MM.1S (cell line): ENCODE results near the gene ZNF775.

Source experiments
- CTCF ChIP-seq: fragments of 300-600 bp; sonication (generic); IDR thresholded peaks from 2 replicates; pipeline ENCODE4 v1.5.1; 2016; ENCODE audit warnings: antibody characterized with exemption, low read length, mixed read lengths
- EZH2 ChIP-seq: fragments of 300-600 bp; sonication (generic); optimal IDR thresholded peaks from 2 replicates; pipeline ENCODE3; 2017; ENCODE audit warnings: low read depth, mild to moderate bottlenecking, antibody characterized with exemption, low read length, mixed read lengths
- EZH2phosphoT487 ChIP-seq: fragments of 300-600 bp; sonication (generic); IDR thresholded peaks from 2 replicates; pipeline ENCODE4 v1.6.1; 2018; ENCODE audit warnings: antibody characterized with exemption, low read length

GRCh38 chr7:150412518-150413488 is 33.7 kb downstream of the ZNF775 start:
- TF ChIP-seq CTCF: no peak
- TF ChIP-seq EZH2phosphoT487: no peak
- no peak for TF ChIP-seq EZH2
